GM18873 (cell line): ENCODE results near the gene EME2.
"Not testable (repeated sequence)": the region's sequence is repeated elsewhere in the genome, so short reads cannot be mapped to it uniquely, and the experiment has no call there.

ENCODE experiments used
- ATAC-seq: cut with Tn5 transposase; IDR thresholded peaks from one replicate; pipeline ENCODE4 v1.9.1; 2021; ENCODE audit warnings: mild to moderate bottlenecking, moderate library complexity, moderate number of reproducible peaks; ENCODE audit not compliant: unreplicated experiment, low FRiP score

The EME2 gene

DNA sequence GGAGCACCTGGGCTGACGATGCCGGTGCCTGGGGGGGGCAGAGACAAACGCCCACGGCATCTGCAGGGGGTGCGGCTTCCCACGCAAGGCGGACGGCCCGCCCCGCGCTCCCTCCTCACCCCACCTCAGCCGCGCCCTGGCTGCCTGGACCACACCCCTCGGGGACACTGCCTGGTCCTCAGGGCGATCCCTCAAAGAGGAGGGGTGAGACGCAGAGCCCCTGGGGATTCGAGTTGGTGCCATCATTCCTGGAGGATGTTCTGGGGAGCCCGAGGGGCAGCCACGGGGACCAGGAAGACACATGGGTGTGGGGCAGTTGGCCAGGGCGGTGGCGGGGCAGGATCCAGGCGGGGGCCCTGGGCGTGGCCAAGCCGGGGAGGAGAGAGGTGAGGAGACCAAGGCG lies 17.0 kb downstream of the EME2 start:
- ATAC-seq = no peak

DNA sequence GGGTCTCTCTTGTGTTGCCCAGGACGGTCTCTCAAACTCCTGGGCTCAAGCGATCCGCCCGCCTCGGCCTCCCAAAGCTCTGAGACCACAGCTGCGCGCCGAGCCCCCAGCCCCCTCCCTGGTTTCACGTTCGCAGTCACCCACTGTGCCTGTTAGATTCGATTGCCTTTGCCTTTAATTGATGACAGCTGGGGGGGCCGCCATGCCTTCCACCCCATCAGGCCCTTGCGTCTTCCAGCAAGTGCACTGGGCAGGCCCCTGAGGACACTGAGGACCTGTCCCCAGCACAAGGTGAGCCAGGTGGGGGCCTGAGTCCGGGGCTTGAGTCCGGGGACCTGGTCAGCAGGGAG lies 17.6 kb downstream of the EME2 start:
- ATAC-seq = no peak

DNA sequence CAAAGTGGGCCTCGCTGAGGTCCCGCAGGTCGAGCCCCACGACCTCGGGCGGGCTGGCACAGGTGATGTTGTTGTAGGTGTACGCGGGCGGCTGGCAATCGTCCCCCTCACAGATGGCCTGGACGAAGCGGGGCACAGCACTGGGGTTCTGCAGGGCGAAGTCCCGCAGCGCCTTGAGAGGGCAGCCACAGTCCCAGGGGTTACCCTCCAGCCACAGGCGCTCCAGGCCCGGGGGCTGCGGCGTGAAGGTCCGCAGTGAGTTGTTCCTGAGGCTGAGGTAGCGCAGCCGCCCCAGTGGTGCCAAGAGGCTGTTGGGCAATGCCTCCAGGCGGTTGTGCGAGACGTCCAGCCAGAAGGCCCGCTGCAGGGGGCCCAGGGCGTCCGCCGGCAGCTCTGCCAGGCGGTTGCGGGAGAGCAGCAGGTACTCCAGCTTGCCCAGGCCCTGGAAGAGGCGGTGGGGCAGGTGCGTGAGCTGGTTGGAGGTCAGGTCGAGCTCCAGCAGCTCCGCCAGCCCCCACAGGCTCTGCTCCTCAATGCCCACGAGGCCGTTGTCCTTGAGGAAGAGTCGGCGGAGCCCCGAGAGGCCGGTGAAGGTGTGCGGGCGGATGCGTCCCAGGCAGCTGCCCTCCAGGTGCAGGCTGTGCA lies 18.1 kb downstream of the EME2 start:
- ATAC-seq = no peak

DNA sequence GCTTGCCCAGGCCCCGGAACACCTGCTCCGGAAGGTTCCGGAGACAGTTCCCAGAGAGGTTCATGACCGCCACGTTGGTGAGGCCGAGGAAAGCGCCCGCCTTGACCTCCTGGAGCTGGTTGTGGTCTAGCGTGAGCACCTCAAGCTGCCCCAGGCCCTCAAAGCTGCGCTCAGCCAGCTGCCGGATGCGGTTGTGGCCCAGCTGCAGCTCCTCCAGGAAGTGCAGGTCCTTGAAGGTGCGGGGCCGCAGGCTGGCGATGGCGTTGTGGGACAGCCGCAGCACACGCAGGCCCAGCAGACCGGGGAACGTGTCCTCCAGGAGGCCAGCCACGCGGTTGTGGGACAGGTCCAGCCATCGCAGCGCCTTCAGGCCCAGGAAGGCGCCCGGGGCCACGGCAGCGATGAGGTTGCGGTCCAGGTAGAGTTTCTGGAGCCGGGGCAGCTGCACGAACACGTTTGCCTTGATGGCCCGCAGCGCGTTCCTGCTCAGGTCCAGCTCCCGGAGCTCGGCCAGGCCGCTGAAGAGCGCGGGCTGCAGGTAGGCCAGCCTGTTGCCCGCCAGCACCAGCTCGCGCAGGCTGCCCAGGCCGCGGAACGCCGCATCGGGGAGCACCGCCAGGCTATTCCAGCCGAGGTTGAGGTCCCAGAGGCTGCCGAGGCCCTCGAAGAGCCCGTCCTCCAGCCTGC lies 18.8 kb downstream of the EME2 start:
- ATAC-seq = no peak

DNA sequence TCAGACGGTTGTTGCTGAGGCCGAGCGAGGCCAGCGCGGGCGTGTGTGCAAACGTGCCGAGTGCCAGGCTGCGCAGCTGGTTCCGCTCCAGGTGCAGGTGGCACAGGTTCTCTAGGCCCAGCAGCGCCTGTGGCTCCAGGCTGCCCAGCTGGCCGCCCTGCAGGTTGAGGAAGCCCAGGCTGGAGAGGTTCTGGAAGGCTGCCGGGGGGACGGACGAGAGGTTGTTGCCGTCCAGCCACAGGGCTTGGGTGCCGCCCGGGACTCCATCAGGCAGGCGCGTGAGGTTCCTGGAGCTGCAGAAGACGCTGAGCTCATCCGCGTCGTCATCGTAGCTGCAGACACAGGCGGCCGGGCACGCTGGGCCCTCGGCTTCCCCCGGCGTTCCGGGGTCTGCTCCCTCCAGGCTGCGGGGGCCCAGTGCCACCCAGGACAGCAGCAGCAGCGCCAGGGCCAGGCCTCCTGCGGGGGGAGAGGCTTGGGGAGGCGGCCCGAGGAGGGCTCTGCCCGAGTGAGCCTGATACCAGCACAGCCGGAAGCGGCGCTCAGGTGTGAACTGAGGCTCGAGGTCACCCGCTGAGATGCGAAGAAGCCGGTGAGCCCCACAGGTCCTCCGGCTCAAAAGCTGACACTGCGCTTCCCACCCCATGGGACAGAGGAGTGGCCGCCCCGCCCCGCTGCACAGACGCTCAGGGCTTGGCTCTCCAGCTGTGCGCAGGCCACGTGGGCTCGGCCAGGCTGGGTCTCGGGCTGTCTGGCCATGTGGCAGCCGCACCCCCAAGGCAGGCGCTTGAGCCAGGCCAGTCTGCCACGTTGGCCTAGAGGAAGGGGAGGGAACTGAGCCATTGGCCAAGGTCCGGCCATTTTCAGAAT lies 19.6 kb downstream of the EME2 start:
- ATAC-seq = no peak

DNA sequence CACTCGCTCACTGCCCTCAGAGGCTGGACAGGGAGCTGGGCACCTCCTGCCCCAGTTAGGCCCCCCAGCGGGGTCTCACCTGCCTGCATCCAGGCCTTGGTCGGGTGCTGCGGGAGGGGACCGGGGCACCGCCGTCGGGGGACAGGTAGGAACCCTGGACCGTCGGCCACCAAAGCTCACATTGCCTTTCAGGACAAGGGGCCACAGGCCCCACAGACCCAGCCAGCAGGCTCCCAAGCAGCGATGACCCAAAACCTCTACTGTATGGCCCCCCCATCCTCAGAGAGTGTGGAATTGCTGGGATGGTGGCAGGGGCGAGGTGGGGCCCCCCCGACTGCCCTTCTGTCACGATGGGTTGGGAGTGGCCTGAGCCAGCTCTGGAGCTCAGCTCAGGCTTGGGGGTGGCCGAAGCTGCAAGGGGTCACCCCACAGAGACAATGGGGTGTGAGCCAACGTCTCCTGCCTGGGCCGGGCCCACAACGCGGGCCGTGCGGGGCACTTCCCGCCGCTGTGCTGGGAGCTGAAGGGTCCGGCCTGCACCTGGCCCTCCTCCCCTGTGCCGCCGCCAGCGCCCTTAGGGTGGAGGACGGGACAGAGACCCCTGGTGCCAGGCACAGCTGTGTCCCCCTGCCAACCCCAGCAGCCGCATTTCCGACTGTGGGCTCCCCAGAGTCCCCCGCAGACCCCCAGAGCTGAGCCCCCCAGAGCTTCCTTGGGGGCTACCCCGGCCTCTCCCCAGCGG lies 20.4 kb downstream of the EME2 start:
- no peak for ATAC-seq

DNA sequence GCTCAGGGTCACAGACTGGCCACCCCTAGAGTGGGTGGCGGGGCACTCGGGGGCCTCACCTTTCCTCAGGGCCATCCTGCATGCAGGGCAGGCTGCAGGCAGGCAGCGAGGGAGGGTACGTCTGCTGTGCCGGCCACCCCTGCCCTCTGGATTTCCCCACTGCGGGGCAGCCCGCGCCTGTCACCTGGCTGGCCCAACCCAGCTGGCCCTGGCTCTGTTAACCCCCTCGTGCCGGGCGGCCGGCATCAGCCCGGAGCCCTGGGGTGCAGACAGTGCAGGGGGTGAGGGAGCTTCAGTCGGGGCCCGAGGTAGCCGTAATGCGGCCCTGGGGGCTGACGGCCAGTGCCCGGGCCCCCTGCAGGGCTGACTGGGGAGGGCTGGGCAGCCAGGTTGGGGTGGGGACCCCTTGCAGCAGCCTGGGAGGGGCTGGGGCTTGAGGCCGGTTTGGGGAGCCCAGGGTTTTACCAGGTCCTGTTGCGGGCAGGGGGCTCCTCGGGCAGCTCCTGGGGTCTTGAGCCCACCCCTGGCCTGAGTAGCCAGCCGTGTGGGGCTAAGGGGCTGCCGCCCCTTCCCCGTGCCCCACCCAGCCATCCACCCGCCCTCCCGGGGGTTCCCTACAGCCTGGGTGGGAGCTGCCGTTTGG lies 21.1 kb downstream of the EME2 start, which contains the start of gene IGFALS:
TSS of gene IGFALS (minus strand) at position 128 of the 643 bp plus-strand sequence. CDS start at position 75, 53 bp downstream.
- no peak for ATAC-seq

DNA sequence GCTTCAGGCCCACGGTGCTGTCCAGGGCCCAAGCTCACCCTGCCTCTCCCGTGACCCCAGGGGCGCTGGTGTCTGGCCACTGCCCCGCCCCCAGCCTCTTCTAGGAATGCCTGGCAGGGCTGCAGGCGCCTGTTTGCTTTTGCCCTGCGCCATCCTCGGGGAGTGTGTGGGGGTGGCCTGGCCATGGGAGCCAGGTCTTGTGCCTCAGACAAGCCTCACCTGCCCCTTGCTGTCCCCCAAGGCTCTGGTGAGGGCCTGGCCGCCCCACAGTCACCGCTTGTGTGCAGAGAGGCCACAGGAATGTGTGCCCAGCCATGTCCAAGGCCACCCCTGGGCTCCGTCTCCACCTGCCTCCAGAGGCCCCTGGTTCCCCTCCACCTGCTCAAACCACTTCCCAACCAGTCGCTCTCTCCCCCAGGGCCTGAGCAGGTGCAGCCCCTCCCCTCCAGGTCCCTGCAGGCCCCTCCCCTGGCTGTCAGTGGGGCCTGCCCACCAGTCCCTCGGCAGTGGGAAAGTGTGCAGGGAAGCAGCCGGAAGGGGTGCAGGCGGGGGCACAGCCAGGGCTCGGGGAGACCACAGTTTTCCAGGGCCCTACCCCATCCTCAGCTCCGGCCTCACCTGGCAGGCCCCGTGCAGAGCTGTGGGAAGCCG lies 21.7 kb downstream of the EME2 start:
- ATAC-seq = no peak

DNA sequence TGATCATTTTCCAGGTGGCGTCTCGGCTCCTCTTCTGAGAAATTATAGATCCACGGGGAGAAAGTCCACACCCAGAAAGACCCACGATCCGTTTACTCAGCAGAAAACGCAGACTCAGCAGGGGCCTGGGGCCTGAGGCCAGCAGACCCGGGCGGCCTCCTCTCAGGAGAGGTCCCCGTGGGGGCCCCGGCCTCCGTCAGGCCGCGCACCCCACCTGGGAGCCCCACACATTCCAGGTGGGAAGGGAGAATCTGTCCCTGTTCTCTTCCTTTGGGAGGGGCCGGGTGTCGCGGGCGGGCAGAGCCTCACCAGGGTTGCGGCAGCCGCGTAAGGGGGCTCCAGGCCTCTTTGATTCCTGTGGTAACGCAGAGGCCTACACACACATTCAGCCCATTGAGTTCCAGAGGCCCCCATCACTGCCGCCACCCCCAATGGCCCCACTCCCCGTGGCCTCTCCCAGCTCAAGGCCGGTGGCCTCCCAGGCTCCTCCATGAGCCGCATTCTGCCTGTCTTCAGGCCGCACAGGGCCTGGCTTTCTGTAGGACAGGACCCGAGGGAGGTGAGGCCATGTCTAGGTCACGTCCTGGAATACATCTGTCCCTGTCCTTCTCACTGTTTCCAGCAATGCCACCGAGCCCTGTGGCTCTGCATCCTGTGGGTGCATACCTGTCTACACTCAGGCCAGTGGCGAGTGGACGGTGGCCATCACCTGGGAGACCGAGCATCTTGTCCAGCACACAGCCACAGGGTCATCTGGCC lies 22.5 kb downstream of the EME2 start:
- no peak for ATAC-seq

DNA sequence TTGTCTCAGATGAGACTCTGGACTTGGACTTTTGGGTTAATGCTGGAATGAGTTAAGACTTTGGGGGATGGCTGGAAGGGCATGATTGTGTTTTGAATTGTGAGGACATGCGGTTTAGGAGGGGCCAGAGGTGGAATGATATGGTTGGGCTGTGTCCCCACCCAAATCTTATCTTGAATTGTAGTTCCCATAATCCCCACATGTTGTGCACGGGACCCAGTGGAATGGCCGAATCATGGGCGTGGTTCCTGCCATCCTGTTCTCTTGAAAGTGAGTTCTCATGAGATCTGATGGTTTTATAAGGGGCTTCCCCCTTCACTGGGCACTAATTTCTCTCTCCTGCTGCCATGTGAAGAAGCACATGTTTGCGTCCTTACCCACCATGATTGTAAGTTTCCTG lies 26.7 kb downstream of the EME2 start:
- ATAC-seq = not testable (repeated sequence)

DNA sequence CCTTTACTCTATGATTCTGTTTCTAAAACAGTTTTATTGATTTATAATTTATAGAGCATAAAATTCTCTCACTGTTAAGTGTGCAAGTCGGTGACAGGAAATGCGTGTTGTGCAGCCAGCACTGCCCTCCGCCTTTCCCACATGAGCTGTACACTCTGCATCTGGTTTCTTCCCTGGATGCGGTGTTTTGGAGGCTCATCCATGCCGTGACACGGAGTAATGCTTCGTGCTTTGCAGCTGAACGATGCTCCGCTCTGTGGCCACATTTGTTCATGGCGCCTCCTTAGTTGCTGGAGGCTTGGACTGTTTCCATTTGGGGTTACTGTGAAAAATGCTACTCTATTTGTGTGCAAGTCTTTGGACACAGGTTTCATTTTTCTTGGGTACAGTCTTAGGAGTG lies 28.1 kb downstream of the EME2 start:
- ATAC-seq = no peak

DNA sequence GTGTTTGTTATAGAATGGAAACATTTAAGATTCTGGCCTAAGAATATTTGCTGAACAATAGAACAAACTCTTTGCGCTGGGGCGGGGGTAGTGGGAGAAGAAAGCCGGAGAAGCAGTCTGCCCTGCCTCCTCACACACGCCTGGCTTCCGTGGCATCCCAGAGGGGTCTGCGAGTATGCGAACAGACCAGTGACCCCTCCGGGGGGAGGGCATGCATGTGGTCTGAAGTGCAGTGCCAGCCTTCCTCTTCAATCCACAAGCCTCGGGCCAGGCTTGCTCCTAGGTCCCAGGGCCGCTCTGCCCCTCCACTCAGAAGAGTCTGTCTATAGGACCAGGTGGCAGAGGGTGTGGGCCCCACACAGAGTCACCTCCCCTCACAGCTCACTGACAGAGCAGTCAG lies 35.0 kb downstream of the EME2 start:
- ATAC-seq = no peak

DNA sequence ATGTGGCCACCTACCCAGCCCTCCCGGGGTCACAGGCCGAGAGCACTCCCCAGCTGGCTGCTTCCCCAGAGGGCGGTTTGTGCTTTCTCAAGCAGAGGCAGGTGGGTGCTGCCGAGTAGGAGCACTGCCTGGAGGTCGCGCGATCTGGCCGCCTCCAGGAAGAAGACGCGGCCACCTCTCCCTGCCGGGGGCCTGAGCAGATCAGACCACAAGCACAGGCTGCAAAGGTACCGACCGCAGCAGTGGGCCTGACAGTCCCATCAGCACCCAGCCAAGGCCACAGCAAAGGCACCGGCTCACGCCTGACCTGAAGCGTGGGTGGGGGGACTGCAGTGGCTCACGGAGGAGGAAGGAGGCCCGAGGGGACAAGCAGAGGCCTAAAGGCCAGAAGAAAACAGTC lies 36.1 kb downstream of the EME2 start:
- ATAC-seq = no peak

DNA sequence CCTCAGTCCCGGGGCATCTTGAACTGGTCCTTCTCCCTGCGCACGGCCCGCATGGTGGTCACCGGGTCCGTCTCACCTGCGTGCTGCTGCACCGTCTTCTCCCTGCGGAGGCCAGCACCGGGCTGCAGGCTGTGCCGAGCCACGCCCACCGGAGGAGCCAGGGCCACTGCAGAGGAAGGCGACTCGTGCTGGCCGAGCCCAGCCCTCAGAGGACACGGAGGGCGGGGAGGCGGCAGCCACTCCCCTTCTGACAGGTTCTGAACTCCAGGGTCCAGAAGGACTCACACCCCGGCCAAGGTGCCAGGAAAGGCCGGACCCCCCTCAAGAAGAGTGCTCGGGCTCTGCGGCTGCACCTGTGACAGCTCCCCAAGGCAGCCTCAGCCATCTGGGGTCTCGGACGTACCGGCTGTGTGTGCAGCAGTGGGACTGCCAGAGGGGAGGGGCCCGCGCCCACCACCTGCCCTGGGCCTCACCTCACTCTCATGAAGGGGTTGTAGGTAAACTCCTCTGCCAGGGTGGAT lies 36.7 kb downstream of the EME2 start:
- ATAC-seq = no peak

DNA sequence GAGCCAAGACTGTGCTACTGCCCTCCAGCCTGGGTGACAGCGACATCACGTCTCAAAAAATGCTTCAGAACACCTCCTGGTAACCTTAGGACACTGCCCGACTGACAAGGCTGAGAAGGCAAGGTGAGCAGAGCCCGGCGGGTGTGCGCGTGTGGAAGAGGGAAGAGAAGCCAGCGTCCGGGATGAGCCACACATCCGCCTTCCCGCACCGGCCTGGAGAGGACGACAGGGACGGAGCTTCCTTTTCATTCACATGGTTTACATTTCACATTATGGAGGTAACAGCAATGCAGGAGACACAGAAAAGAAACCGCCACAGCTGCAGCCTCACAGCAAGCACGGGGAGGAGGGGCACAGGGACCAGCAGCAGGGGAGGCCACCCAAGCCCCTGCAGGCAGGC lies 37.5 kb downstream of the EME2 start:
- no peak for ATAC-seq

DNA sequence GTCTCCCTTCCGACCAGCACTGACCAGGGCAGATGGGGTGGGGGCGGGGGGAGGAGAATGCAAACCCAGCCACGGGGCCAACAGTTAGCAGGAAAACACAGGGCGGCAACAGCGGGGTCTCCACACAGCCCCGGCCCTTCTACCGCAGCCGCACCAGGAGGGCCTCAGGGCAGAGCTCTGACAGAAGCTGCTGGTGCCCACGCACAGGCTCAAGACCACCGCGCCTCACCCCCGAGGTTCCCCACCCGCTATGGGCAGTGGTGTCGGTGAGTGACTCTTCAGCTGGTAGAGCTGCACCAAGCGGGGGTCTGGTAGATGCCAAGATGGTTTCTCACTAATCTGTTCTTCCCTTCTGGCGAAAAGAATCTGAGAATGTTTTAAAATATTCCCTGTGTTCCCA lies 37.9 kb downstream of the EME2 start:
- no peak for ATAC-seq

DNA sequence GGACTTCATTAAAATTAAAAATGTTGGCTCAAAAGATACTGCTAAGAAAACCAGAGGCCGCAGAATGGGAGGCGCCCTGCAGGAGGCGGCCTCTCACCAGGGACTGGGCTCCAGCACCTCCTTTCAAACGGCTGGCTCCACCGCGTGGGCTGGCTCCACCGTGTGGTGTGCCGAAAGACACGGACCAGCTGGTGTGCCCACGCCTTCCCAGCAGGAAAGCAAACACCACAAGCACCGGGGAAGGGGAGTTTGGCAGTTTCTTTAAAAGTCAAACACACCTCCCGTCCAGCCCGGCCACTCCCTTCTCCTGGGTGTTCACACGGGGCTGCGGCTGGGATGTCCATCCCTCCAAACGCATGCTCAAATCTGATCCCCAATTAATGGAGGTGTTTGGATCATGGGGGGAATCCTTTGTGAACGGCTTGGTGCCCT lies 40.1 kb downstream of the EME2 start:
- no peak for ATAC-seq

DNA sequence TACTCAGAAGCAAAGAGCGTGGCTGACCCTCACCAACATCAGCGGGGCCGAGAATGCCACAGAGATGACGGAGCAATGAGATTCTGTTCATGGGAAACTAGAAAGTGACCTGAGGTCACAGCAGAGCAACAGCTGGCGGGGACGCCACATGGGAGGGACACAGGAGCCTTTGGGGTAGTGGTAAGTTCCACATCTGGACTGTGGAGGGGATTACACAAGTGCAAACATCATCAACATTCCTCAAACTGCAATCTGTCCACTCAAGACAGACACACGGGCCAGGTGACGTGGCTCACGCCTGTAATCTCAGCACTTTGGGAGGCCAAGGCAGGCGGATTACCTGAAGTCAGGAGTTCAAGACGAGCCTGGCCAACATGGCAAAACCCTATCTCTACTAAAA lies 42.9 kb downstream of the EME2 start:
- ATAC-seq = no peak
